Esophagus squamous epithelium (tissue), 4 donors: Measurements from ENCODE around the gene ZNF579.

ENCODE experiments used
- CTCF ChIP-seq, 6 experiments: fragments of 450-650 bp in 4 of 6; fragments of 200-600 bp in 2 of 6; sonication (generic) in 2 of 6; IDR thresholded peaks; one replicate each; pipeline ENCODE4 v1.5.1; 2016 to 2019; ENCODE audit warnings: antibody characterized with exemption in 6 of 6, mild to moderate bottlenecking in 4 of 6, moderate library complexity in 4 of 6
- POLR2A ChIP-seq, 4 donors: fragments of 450-650 bp; IDR thresholded peaks; one replicate each; pipeline ENCODE4 v1.6.1; 2017; ENCODE audit warnings: antibody characterized with exemption in 4 of 4, mild to moderate bottlenecking in 4 of 4, moderate library complexity in 3 of 4

GRCh38 chr19:55549500-55550320 lies 30.9 kb downstream of the ZNF579 start:
- no peak for TF ChIP-seq CTCF (IDR thresholded peaks at IDR 0.05)
- TF ChIP-seq POLR2A (IDR thresholded peaks at IDR 0.05) = no peak
